Epithelial cell of esophagus (primary cell): ENCODE results near the gene SLC39A2.

Experiments
- DNase-seq: peaks from one replicate; pipeline ENCODE4 v3.0.0; 2010; ENCODE audit warnings: low read depth
- H3K4me3 ChIP-seq: 2 replicates; pipeline ENCODE4 v1.5.1; 2011; ENCODE audit warnings: mild to moderate bottlenecking, low read length, control low read depth
- TF ChIP-seq, protein P1 (sequence below): IDR thresholded peaks from 2 replicates; pipeline ENCODE4 v1.5.1; 2011; ENCODE audit warnings: low read depth, mild to moderate bottlenecking, low read length, control low read depth, inconsistent platforms; ENCODE audit not compliant: insufficient read depth; ENCODE audit errors: missing control alignments

SLC39A2 gene

DNA sequence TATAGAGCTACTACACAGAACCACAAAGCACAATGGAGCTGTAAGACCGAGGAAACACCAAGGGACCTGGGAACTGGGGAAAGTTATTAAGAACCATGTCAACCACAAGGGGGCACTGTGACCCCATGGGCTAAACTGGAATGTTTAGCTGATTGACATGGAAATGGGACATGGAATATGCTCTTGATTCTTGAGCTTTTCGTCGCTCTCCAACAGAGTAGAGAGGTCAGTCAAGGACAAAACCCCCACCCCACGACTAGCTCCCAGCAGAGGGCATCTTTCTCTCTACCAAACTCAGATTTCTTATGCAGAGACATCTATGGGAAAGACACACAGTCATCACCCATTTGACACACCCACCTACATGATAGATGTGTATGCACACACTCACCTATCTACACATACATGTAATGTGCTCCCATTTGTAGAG lies 15.7 kb downstream of the SLC39A2 start:
- TF ChIP-seq, protein P1, sequence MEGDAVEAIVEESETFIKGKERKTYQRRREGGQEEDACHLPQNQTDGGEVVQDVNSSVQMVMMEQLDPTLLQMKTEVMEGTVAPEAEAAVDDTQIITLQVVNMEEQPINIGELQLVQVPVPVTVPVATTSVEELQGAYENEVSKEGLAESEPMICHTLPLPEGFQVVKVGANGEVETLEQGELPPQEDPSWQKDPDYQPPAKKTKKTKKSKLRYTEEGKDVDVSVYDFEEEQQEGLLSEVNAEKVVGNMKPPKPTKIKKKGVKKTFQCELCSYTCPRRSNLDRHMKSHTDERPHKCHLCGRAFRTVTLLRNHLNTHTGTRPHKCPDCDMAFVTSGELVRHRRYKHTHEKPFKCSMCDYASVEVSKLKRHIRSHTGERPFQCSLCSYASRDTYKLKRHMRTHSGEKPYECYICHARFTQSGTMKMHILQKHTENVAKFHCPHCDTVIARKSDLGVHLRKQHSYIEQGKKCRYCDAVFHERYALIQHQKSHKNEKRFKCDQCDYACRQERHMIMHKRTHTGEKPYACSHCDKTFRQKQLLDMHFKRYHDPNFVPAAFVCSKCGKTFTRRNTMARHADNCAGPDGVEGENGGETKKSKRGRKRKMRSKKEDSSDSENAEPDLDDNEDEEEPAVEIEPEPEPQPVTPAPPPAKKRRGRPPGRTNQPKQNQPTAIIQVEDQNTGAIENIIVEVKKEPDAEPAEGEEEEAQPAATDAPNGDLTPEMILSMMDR = peak; percentile 95
- peak; percentile 88 for DNase-seq

DNA sequence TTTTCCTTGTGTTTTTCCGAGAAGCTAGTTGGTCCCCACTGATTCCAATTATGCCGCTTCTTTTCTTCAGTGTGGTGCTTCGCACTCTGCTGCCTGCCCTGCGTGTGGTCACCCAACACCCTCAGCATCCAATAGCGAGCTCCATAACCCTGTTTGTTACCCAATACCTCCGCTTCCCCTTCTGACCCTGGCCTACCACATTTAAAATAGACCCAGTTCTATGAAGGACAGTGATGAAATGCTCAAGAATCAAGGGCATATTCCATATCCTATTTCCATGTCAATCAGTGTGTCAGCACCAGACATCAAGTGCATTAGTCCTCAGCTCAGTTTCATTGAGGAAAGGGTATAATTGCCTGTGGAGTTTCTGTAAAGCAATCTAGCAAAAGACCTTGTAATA lies 16.2 kb downstream of the SLC39A2 start:
- TF ChIP-seq, protein P1 = no peak
- no peak overlapping the region for H3K4me3 ChIP-seq
- DNase-seq = no peak

More for the DNA sequence above, 15.7 kb downstream of the SLC39A2 start:
- no peak overlapping the region for H3K4me3 ChIP-seq

DNA sequence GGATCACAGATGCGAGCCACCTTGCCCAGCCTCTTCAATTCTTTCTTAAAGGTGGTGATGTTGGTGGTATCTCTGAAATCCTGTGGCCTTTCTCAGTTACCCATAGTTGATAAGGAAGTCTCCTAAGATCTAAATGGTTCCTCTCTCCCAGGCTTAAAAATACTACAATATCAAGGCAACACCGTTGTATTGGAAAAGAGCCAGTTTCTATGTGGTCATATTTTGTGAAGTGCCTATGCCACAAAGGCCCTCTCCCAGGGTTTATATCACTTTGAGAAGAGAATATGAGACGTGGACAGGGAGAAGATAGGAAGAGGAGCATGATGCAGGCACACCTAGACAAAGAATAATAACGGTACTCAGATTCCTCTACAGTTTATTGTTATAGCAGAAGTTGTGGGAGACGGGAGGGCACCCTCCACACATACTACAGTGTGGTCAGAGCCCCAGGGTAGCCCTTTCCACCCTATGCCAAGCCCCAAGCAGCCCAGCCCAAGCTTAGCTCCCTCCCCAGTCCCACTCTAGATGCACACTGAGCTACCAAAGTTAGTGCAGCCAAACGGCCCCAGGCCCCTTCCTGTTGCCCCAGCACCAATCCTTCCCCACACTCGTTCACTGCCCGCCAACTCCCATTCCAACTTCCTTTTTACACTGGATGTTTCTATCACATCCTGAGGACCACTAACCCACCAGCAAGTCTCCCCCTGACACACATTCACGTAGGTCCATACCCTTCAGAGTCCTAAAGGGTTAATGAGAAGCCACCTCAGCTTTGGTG lies 17.5 kb downstream of the SLC39A2 start:
- TF ChIP-seq, protein P1 = no peak
- H3K4me3 ChIP-seq = no peak overlapping the region
- DNase-seq = no peak

DNA sequence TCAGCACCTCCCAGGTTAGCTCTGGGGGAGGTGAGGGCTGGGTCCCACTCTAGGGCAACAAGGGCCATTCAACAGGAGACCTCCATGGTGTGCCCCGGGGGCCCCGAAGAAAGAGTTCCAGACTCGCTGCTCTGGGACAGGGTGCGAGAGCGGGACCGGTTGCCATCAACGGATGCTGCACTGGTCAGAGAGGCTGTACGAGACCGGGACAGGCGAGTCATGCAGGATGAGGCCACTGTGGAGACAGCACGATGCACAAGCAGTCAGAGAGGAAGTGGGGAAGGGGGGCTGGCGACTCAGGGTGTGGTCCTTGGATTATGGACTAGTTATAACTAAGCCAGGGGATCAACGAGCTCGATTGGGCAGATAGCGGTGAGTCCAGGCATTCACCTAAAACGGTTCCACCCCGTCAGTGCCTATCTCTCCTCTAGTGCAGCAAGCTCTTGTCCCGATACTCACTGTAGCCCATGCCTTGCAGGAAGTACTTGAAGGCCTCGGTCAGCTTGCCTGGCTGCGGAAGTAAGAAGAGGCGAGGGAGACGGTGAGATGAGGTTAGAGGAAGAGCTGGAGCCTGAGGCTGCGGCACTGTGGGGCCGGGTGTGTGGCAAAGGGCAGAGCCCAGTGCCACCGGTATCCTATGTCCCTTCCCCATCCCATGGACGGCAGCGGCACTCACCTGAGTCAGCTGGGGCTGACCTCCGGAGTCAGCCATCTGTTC lies 18.6 kb downstream of the SLC39A2 start:
- TF ChIP-seq, protein P1 = no peak
- no peak for DNase-seq
- H3K4me3 ChIP-seq = no peak overlapping the region

DNA sequence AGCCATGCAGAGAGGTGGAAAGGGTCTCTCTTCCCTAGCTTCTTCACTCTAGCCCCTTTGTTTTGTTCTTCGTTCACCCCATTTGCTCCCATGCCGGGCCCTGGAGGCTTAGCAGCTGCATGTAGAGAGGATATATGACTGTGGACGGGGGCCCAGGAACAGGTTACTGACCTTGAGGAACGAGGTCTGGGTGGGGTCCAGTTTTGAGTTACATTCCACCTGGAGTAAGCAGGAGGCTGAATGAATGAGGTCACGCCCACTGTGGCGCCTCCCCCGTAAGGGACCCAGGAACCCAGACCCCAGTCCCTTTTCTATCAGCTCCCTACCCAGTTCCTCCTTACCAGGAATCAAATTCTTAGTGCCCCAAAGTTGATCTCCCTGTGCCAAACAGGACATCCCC lies 19.2 kb downstream of the SLC39A2 start:
- no peak for DNase-seq
- H3K4me3 ChIP-seq = no peak overlapping the region
- TF ChIP-seq, protein P1 = no peak

DNA sequence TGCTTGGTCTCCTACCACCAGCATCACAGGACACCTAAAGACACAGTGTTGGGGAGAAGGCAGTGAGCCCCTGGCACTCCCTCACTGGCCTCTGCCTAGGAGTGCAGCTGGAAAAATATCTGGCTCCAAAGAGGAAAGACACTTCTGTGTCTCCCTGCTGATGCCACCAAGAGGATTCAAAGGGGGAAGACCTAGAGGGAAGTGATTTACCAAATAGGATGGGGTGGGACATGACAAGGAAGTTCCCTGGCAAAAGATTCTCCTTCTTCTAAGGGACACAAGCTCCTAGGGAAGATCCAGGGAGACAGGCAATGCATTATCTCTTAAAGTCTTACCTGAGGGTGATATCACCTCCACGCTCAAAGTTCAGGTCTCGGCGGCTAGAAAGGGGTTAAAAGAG lies 19.7 kb downstream of the SLC39A2 start:
- TF ChIP-seq, protein P1 = no peak
- no peak overlapping the region for H3K4me3 ChIP-seq
- DNase-seq = no peak
